Stimulated activated CD8-positive, alpha-beta memory T cell treated with anti-CD3 and anti-CD28 coated beads, Interleukin-12 subunit alpha, Interleukin-12 subunit beta, amount 100 ng/mL, for 24 hours (primary cell): ENCODE measurements around the gene QSOX1.

ENCODE experiments used
- DNase-seq: peaks from one replicate; pipeline ENCODE4 v3.0.0-alpha.2; 2020; ENCODE audit errors: extremely low read depth

QSOX1 gene

DNA sequence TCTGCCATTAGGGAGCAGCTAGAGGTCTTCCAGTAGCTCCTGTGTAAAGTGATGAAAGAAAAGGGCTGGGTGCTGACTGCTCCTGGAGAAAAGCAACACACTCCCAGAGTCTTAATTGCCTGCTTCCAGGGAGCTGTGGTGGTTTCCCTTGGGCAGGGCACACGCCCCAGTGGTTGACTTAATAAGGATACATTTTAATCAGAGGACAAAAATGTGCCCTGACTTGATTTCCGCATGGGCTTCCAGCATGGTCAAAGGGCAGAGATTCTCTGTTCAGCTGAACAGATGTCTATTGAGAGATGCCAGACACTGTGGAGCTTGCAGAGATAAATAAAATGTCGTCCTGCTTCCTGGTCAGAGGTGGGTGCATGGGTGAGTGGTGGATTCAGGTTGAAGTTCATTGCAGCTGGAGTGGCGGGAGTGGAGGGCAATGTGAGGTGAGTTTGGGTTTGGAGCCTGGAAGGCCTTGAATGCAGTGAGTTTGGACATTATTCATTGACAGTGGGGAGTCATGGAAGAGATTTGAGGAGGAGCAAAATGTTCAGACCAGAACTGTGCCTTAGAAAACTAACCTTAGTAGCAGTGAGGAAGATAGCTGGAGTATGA lies 16.0 kb downstream of the QSOX1 start:
- no peak for DNase-seq

DNA sequence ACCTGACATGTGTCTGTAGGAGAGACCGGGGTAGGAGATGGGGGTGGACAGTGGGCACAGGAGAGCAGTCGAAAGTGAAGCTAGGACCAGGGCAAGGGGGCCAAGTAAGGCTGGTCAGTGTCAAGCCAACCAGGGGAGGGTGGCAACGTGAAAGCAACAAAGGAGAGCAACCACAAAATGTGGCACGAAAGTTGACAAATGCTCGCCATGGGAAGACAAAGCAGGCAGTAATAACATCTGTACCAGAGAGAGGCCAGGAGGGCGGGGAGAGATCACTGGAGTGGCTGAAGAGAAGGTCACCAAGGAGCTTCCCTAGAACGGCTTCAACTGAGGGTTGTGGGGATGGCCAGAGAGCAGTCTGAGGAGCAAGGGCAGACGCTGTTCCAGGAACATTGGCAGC lies 17.0 kb downstream of the QSOX1 start:
- no peak for DNase-seq

DNA sequence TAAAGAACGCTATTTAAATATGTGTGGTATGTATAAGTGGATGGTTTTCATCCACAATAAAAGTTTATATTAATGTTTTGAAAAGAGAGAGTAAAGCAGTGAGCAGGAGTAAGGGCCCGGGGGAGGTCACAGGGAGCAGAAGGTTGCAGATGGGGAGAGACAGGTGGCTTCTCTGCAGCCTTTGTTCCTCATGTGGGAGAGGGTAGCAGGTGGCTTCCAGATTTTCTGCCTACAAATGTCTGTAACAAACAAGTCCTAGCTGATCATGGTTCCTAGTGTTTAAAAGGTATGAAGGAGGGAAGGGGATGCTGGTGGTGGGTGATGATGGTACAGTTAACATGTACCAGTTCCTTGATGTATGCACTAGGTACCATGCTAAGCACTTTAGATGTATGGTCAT lies 18.8 kb downstream of the QSOX1 start:
- no peak for DNase-seq

DNA sequence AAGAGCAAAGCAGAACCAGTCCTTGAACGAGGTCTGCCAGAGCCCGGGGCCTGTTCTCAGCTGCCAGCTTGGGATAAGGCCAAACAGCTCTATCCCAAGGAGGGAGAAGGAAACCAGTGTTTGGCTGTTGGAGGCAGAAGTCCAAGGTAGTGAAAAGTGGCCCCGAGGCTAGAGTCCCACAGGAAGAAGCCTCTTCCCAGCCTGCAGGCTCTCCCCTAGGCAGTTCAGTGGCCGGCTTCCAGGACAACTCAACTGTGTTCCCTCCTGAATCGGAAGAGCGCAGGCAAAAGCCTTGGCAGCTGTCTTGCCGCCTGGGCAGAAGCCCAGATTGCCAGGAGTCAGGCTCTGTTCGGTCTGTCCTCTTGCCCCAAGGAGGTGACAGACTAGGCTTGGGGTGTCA lies 19.3 kb downstream of the QSOX1 start:
- DNase-seq = no peak

DNA sequence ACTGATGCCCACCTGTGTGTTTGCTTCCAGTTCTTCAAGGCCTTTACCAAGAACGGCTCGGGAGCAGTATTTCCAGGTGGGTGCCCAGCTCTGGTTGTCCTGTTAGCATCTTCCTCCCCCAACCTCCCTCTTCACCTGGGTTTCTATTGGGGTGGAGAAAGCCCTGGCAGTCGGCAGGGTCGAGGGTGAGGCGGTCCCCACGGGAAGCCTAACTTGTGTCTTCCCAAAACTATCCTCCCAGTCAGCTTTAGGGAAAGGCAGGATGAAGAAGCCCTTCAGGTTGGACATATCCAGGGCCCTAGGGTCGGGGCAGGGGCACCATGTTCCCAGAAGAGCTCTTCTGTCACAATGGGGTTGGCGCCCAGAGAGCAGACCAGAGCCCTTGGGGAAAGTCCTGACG lies 20.6 kb downstream of the QSOX1 start:
- DNase-seq = no peak

DNA sequence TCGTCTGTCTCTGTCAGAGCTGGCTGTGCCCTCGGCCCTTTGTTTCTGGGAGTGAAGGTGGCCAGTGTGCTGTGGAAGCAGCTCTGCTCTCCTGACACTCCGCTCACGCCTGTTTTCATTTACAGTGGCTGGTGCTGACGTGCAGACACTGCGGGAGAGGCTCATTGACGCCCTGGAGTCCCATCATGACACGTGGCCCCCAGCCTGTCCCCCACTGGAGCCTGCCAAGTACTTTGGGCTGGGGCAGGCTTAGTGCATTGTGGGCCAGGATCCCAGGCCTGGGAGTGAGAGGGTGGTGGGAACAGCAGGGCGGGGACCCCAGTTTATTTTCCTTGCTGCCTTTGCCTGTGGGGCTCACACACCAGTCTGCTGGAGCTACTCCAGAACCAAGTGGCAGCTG lies 21.1 kb downstream of the QSOX1 start:
- DNase-seq = no peak

DNA sequence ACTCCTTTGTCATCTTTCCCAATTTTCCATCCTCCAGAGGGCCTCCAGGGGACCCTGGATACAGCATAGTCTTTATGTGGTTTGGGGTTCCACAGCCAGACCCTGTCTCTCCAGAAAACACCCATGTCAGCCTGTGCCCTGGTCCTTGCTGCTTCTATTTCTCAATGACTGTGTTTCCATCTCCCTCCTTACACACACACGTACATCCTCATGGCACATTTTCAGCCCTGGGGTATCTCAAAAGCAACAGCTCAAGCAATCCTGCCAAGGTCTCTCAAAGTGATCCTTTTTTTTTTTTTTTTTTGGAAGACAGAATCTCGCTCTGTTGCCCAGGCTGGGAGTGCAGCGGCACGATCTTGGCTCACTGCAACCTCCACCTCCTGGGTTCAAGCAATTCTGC lies 22.3 kb downstream of the QSOX1 start:
- DNase-seq = no peak

DNA sequence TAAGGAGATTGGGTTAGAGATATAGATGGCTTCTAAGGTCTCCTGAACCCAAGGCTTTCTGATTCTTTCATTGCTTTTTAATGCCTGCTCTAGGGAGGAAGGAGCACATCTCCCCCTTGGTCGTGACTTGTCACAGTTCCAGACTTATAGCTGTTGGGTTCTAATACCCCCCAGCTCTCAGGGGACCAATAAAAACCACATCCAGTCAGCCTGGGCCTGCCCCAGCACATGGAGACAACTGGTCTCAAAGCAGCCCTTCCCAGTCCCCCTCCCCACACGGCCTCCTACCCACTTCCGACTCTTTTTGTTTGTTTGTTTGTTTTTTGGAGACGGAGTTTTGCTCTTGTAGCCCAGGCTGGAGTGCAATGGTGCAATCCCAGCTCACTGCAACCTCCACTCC lies 23.3 kb downstream of the QSOX1 start:
- DNase-seq = no peak

DNA sequence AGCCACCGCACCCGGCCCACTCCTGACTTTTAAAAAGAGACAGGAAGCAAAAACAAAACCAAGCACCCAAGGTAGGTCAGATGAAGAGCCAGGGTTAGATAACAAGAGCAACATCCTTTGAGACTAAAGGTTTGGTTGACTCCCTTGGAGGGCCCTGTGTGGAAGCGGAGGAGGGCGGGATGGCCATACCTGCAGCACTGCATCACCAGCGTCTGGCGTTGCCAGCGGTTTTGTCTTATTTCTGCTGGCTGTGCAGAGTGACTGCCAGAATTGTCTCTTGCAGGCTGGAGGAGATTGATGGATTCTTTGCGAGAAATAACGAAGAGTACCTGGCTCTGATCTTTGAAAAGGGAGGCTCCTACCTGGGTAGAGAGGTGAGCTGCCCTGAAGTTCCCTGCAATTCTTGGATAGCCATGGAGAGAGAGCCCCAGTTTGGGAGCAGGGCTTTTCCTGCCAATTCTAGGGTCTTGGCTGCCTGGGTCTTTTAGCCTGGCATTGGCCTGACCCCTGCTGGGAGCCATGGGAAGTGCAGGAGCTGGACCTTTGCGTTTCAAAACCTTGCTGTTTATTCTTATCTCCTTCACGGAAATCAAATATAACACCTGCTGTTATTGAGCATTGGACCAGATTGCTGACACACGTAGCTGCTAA lies 24.0 kb downstream of the QSOX1 start:
- DNase-seq = peak; percentile 23

DNA sequence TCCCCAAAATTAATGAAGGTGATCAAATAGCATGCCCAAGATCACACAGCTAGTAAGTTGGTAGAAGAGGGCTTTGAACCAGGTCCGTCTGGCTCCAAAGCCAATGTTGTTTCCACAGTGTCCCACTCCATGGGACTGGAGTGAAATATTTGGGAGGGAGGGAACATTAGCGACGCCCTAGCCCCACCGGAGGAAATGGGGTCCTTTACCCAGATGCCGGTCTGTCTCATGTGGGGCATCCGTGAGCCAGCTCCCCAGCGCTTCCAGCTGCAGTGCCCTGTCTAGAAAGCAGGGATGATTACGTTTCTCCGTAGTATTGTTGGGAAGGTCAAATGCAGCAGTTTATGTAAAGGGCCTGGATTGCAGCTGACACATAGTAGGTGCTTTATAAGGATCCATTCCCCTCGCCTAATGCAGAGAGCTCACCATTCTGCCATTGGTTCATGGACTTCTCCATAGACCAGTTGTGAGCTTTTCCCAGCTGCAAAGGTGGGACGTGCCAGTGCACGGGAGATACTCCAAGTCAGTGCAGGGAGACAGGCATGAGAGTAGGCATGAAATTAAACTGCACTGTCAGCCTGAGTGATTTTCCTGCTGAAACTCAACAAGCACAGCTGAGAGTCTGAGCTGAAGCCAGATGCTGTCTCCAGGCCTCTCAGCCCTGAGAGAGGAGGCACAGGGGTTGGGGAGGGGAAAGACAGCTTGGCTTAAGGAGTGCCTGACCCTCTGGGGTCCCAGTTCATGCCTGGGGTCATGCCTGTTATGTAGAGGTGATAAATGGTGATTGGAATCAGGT lies 24.7 kb downstream of the QSOX1 start:
- DNase-seq = no peak

DNA sequence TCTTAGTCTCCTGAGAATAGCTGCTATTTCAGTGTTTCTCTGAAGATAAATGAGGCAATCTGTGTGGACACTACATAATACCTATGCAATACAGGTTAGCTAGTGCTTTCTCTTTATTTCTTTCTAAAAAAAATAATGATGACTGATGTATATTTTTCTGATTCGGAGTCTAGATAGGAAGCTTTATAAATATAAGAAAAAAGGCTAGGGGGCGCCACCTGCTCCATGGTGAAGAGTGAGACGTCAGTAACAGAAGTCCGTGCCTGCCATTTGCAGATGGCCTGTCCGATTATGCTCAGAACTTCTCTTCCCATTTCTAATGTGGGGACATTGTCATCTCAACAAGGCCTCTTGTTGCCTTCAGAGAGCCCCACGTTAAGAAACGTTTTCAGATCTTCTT lies 26.4 kb downstream of the QSOX1 start:
- DNase-seq = no peak

DNA sequence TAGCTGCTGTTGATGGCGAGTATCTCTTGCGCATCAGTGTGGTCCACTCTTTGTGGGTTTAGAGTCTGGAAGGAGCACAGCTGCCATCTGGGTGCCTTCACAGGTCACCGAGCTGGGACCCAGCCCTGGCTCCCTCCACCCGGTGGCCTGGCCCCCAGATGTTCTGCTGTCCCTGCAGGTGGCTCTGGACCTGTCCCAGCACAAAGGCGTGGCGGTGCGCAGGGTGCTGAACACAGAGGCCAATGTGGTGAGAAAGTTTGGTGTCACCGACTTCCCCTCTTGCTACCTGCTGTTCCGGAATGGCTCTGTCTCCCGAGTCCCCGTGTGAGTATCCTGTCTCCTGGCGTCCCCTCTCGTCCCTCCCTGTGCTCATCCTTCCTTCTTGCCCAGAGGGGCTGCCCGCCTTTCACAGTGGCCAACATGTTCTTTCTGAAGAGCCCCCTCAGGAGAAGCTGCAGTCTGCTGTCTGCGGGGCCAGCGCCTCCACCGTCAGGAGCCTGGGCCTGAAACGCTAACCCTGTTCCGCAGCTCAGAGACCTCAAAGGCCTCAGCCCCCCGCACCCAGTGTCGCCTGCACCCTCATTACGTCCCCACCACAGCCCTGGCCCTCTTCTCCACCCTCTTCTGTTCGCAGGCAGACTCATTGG lies 27.4 kb downstream of the QSOX1 start:
- DNase-seq = no peak

DNA sequence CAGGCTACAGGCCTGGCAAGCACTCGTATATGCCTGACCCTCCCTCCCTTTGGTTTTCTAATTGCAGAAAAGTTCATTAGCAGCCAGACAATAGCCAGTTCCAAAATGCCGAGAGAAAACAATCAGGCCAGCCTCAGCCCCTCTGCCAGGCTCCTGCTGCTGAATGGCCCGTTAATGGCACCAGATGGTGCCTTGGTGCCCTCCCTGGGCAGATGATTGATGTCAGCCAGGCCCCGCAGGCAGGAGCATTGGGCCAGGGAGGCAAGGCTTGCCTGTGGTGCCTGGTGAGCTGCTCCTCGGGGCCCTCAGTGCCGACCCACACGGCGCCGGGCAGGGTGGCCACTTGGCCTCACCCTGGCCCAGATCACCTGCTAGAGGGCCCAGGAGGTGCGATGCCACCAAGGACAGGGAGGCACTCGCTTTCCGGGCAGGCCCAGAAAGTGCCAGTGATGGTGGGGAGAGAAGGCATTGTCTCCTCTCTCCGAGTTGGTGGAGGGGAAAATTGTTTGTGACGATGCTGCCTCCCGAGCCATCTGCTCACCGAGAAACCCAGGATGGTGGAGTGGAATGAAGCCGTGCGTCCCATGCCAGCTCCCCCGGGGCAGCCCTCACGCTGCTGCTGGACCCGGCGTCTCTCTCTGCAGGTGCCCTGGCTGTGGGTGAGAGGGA lies 28.1 kb downstream of the QSOX1 start:
- no peak for DNase-seq

DNA sequence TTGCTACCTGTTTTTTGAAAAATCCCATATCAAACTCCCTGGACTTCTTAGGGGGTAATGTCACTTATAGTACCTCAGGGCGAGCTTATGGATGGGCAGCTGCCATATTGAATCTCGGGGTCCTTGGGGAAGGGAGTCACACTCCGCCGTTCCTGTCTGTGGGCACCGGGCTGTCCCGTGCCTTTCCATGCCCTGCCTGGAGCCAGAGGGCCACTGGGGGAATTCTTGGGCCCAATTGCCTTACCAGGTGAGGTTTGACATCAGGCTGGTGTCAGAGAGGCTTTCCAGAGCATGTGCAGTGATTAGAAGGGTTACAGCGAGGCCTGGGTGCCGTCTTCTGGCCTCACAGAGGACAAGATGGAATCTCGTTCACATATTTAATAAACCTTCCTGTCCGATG lies 28.8 kb downstream of the QSOX1 start:
- DNase-seq = no peak

DNA sequence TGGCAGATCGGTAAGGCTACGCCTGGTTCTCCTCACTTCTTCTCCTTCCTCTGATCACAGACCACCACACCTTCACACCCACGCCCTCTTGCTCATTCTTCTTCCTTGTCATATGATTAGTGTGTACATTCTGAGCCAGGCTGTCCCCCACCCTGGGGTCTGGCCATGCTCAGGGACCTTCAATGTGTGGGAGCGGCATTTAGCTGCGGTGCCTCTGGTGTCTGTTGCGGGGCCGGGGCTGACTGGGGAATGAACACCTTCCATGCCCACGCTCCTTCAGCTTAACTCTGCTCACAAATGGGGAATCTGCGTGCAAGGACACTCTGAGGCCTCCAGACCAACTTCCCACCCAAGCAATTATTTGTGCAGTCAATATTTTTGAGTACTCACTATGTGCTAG lies 29.4 kb downstream of the QSOX1 start:
- no peak for DNase-seq

DNA sequence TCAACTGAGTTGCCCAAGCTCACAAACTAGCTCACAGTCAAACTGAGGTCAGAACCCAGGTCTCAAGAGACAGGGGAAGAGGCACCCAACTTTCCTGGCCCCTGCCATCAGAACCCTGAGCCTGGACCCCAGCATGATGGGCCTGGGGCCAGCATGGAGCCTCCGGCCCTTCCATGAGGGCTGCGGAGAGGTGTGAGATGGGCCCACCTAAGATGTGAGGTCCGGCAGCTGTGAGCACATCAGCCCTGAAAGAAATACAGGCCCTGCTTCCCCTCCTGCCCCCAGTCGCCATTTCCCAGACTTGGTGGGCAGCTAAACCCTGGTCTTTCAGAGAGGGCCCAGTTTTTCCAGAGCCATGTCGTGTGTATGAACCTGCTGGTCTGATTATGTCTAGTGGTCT lies 30.6 kb downstream of the QSOX1 start:
- no peak for DNase-seq

DNA sequence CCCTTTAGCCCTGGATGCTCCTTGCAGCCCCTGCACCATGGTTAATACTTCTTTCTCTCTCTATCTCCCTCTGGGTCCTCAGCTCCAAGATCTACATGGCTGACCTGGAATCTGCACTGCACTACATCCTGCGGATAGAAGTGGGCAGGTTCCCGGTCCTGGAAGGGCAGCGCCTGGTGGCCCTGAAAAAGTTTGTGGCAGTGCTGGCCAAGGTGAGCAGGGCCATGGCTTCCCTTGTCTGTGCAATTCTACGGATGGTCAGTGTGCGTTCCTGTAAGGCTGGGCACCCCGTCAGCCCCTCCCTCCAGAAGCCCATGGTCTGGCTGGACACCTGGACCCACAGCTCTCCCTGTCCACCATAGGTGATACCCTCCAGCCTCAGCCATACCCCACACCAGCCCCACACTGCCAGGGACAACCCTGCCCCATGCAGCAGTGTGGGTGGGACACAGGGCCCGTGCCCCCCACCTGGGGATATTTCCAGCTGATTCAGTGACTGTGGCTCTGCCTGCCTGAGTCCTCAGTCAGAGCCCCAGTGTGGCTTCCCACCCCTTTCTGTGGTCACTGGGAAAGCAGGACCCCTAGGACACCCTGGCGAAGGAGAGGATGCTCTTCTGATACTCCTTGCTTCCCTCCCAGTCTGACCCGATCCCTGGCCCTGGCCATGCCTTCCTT lies 31.4 kb downstream of the QSOX1 start:
- no peak for DNase-seq

DNA sequence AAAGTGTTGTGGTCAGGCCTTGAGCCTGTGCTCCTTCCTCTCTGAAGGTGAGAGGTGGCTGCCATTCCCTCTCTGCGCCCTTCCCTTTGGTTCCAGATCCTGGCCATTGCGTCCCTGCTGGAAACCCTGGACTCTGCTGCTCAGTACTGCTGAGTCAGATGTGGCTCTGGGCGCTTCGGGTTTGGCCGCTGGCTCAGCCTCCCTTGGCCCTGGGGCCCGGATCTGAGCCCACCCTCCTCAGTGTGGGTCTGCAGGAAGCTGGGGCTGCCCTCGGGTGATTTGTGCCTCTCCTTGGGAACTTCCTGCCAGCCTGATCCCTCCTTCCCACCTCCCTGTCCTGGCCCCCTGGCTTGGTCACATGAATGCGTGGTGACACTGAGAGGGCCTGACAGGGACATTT lies 32.2 kb downstream of the QSOX1 start:
- no peak for DNase-seq

DNA sequence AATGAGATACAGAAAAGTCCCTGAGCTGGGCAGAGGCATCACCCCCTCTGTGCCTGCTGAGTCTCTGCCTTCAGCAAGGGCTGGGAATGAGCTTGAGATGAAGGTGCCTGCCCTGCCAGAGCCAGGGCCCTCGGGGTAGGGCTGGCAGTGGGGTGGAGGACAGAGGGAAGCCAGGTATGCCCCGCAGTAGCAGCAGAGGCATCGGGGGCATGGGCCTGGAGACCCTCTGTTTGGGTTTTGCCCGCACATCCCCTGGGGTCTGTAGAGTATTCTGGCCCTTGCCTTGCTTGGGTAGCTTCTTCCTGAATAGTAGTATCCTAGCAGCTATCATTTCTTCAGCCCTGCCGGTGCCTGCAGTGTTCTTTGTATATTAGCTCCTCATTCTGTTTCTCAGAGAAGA lies 33.0 kb downstream of the QSOX1 start:
- no peak for DNase-seq

DNA sequence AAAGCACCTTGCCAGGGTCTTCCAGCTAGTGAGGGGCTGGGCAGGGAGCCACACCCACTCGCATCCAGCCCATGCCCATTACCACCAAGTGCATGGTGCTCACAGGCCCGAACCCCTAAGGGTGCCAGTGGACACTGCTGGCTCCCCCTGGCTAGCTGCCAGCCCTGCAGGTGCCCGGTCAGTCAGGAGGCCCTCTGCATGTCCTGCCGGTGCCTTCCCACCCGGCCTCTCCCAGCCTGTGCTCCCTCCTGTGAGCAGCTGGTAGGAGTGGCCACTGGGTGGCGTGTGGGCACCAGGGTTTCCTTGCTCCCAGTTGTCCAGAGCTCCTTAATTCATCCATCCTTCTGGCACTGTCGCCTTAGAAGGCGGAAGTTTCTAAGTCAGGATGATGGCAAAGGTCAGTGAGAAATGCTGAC lies 33.4 kb downstream of the QSOX1 start:
- DNase-seq = no peak

DNA sequence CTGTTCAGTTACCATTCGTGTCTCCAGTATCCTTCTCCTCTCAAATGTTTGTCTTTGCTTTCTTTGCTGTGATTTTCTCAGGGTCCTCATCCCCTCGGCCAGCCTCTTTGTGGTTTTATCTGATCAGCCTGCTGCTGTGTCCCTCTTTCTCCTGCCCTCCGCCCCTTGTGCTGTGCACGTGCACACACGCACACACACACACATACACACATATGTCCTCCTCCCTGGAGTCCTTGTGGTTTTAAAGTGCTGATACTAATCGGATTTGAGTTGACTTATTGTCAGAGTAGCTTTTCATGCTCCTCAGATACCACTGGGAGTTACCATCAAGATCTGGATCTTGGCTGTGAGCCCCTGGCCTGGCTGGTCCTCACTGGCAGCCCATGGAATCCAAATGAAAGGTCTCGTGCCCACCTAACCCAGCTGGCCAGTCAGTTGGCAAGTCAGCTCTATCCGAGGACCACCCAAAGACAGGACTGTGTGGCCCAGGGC lies 34.1 kb downstream of the QSOX1 start:
- no peak for DNase-seq
